ENCODE measurements around the gene DOCK2.

DOCK2 gene

GRCh38 chr5:170131235-170131634 is 494.2 kb downstream of the DOCK2 start:
- DNase-seq (ENCODE audit: low read depth), result no peak

- DNase-seq (ENCODE audit: low read depth), result peak; percentile 69
Measured at GRCh38 chr5:170132269-170132975, 495.3 kb downstream of the DOCK2 start.

All from GM04504 (cell line).